Stimulated activated naive CD8-positive, alpha-beta T cell treated with anti-CD3 and anti-CD28 coated beads, Interleukin-15, Interleukin-2, amounts not matched to agents 100 ng/mL and 50 ng/mL, for 24 hours (primary cell): ENCODE results near the gene AGAP1.
"Not testable (repeated sequence)": the region's sequence is repeated elsewhere in the genome, so short reads cannot be mapped to it uniquely, and the experiment has no call there.

Experiments
- H3K27ac Mint-ChIP-seq: one replicate; pipeline ENCODE4 v1.8.0; 2021; ENCODE audit warnings: mild to moderate bottlenecking, mixed read lengths
- H3K27me3 Mint-ChIP-seq: one replicate; pipeline ENCODE4 v1.8.0; 2021; ENCODE audit warnings: mixed read lengths
- H3K36me3 Mint-ChIP-seq: one replicate; pipeline ENCODE4 v1.8.0; 2021; ENCODE audit warnings: low read depth, mixed read lengths
- H3K4me1 Mint-ChIP-seq: one replicate; pipeline ENCODE4 v1.8.0; 2021; ENCODE audit warnings: low read depth, mixed read lengths
- H3K4me3 Mint-ChIP-seq: one replicate; pipeline ENCODE4 v1.8.0; 2021; ENCODE audit warnings: mild to moderate bottlenecking, mixed read lengths
- H3K9me3 Mint-ChIP-seq: one replicate; pipeline ENCODE4 v1.8.0; 2021; ENCODE audit warnings: mixed read lengths

AGAP1 gene

GRCh38 chr2:235757640-235758039 is 263.8 kb downstream of the AGAP1 start:
- no peaks in the 10 kb centered on the region for H3K36me3 Mint-ChIP-seq
- no peaks in the 10 kb centered on the region for H3K27me3 Mint-ChIP-seq
- no peaks in the 10 kb centered on the region for H3K4me1 Mint-ChIP-seq
- no peak overlapping the region for H3K4me3 Mint-ChIP-seq
- no peaks in the 10 kb centered on the region for H3K9me3 Mint-ChIP-seq
- no peak overlapping the region for H3K27ac Mint-ChIP-seq

- Mint-ChIP-seq H3K4me3 (no peak overlapping the region), H3K4me1 (no peaks in the 10 kb centered on the region), H3K27ac (no peak overlapping the region), H3K27me3 (peaks cover 8% of the 10 kb centered on the region), H3K36me3 (no peaks in the 10 kb centered on the region), H3K9me3 (no peaks in the 10 kb centered on the region)
Observed at GRCh38 chr2:235762832-235763598, 269.2 kb downstream of the AGAP1 start.

DNA sequence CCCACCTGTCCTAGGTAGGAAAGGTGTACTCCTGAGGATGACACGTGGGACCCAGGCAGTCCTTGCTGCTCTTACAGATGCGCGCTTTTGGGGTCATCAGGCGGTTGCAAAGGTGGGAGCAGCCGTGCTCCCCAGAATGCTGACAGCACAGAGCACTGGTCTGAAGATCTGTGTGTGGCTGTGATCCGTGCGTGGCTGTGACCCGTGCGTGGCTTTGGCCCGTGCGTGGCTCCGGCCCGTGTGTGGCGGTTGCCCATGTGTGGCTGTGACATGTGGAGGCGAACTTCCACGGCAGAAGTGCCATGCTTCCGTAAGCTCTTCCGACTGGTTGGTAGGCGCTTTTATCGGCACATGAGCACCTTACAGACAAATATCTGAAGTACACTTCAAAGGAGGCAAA is 270.0 kb downstream of the AGAP1 start:
- H3K27ac Mint-ChIP-seq = no peak overlapping the region
- H3K4me3 Mint-ChIP-seq = no peak overlapping the region
- H3K27me3 Mint-ChIP-seq = peaks cover 12% of the 10 kb centered on the region
- no peaks in the 10 kb centered on the region for H3K36me3 Mint-ChIP-seq
- H3K4me1 Mint-ChIP-seq = no peaks in the 10 kb centered on the region
- no peaks in the 10 kb centered on the region for H3K9me3 Mint-ChIP-seq

DNA sequence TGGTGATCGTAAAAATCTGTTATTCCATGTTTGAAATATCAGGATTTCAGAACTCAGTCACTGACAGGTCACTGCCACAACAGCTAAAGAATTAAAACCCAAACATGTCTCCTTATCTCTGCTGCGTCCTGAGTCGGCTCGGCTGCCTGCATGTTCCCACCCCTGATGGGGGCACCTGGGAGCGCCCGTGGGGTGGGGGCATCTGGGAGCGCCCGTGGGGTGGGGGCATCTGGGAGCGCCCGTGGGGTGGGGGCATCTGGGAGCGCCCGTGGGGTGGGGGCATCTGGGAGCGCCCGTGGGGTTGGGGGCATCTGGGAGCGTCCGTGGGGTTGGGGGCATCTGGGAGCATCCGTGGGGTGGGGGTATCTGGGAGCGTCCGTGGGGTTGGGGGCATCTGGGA is 270.6 kb downstream of the AGAP1 start:
- not testable (repeated sequence) for H3K4me1 Mint-ChIP-seq, H3K4me3 Mint-ChIP-seq, H3K36me3 Mint-ChIP-seq, H3K27ac Mint-ChIP-seq, H3K9me3 Mint-ChIP-seq
- peaks cover 12% of the 10 kb centered on the region for H3K27me3 Mint-ChIP-seq

DNA sequence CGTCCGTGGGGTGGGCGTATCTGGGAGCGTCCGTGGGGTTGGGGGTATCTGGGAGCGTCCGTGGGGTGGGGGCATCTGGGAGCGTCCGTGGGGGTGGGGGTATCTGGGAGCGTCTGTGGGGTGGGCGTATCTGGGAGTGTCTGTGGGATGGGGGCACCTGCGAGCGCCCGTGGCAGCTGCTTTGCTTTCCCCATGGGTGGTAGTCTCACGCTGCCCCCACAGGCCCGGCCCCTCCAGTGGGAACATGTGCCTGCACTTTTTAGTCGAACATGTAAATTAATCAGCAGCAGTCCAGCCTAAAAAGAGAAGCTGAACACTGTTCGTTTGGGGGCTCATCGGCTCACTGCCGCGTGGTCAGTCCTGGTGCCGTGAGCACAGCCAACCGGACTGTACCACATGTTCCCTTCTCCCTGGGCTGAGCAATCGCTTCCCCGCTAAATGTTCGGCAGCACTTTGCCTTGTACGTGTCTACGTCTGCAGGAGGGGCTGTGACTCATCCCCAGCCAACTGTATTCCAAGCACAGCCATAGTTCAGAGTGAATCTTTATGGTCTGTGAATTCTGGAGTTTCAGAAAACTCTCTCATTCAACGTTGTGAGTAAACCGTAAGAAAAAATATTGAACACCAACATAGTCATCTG is 271.5 kb downstream of the AGAP1 start:
- Mint-ChIP-seq H3K4me1 (no peaks in the 10 kb centered on the region), H3K4me3 (no peak overlapping the region), H3K36me3 (no peaks in the 10 kb centered on the region), H3K27ac (no peak overlapping the region), H3K9me3 (no peaks in the 10 kb centered on the region), H3K27me3 (peaks cover 12% of the 10 kb centered on the region)

DNA sequence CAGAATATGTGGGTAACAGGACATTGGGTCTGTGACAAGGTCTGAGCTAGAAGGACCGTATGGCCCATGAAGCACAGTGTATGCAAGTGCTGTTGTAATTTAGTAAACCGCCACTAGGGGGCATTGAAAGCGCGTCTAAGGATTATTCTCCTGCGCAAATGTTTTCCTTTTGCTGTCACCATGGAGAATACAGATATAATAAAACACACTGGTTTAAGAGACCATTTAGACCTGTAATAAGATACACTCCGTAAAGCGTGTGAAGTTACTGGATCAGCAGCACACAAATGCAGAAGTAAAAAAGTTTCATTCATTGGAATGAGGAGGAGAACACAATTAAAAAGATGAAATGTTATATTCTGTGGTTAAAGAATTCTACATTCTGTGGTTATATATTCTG is 272.4 kb downstream of the AGAP1 start:
- no peaks in the 10 kb centered on the region for H3K4me1 Mint-ChIP-seq
- no peaks in the 10 kb centered on the region for H3K36me3 Mint-ChIP-seq
- H3K27ac Mint-ChIP-seq = no peak overlapping the region
- no peaks in the 10 kb centered on the region for H3K9me3 Mint-ChIP-seq
- no peak overlapping the region for H3K4me3 Mint-ChIP-seq
- H3K27me3 Mint-ChIP-seq = peaks cover 12% of the 10 kb centered on the region

DNA sequence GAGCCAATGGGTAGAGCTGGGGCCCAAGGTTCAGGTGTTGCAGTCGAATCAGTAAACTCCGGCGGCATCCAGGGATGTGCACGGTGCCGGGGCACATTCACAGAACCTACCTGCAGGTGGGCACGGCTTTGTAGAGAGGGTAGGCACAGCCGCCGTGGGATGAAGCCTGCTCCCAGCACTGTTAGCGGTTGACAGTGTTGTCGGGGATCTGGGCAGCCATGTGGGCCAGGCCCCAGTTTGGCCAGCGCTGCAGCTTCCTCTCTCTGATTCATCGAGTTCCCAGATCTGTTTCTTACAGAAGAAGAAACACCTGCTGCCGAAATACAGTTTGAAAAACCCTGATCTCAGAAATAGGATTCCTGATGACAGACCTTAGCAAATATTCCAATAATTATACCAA is 274.8 kb downstream of the AGAP1 start:
- Mint-ChIP-seq H3K9me3 (no peaks in the 10 kb centered on the region), H3K4me1 (no peaks in the 10 kb centered on the region), H3K27ac (no peak overlapping the region), H3K4me3 (no peak overlapping the region), H3K27me3 (peaks cover 8% of the 10 kb centered on the region), H3K36me3 (no peaks in the 10 kb centered on the region)

- Mint-ChIP-seq H3K4me3 (no peak overlapping the region), H3K36me3 (no peaks in the 10 kb centered on the region), H3K4me1 (no peaks in the 10 kb centered on the region), H3K27ac (no peak overlapping the region), H3K27me3 (peaks cover 8% of the 10 kb centered on the region), H3K9me3 (no peaks in the 10 kb centered on the region)
Observed at GRCh38 chr2:235769046-235769445, 275.2 kb downstream of the AGAP1 start.

DNA sequence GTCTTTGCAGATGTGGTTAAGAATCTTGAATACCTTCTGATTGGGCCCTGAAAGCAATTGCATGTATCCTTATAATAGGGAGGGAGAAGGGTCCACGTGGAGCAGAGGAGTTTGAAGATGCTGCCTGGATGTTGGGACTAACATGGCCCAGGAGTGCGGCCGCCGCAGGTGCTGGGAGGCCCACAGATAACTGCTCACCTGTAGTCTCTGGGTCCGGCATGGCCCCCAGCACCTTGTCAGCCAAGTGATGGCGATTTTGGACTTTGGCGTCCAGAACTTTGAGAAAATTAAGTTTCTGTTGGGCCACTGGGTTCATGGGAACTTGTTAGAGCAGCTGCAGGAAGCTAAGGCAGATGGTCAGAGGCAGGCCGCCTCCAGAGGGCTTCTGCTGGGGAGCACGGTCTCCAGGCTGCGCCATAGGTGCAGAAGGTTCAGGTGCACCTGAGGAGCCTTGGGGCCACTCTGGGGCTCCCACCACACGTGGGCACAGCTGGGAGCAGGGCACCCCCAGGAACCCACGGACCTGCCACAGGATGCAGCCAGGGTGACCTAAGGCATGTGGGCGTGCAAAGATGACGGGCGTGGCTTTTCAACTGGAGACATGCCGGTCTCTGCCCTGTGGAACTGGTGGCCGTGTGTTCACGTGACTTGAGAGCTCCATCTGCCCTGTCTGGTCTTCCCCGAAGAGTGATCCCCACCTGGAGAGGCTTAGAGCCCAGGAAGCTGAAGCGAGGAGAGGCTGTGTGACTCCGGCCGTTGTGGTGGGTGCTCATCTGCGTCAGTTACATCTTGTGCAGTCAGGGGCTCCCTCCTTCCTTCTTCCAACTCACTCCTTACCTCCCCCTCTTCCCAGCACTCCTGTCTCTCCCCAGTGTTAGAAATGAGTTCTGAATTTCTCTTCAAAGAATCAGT is 277.3 kb downstream of the AGAP1 start:
- H3K36me3 Mint-ChIP-seq = no peaks in the 10 kb centered on the region
- no peak overlapping the region for H3K4me3 Mint-ChIP-seq
- no peaks in the 10 kb centered on the region for H3K4me1 Mint-ChIP-seq
- no peaks in the 10 kb centered on the region for H3K9me3 Mint-ChIP-seq
- H3K27me3 Mint-ChIP-seq = peaks cover 12% of the 10 kb centered on the region
- no peak overlapping the region for H3K27ac Mint-ChIP-seq

GRCh38 chr2:235773188-235773928 is 279.5 kb downstream of the AGAP1 start:
- Mint-ChIP-seq H3K4me1 (no peaks in the 10 kb centered on the region), H3K4me3 (no peak overlapping the region), H3K27ac (no peak overlapping the region), H3K27me3 (peaks cover 12% of the 10 kb centered on the region), H3K36me3 (no peaks in the 10 kb centered on the region), H3K9me3 (no peaks in the 10 kb centered on the region)

GRCh38 chr2:235774153-235774870 is 280.5 kb downstream of the AGAP1 start:
- Mint-ChIP-seq H3K4me1 (no peaks in the 10 kb centered on the region), H3K27ac (no peak overlapping the region), H3K36me3 (no peaks in the 10 kb centered on the region), H3K9me3 (no peaks in the 10 kb centered on the region), H3K27me3 (peaks cover 19% of the 10 kb centered on the region), H3K4me3 (no peak overlapping the region)

- peaks cover 26% of the 10 kb centered on the region for H3K27me3 Mint-ChIP-seq
- no peaks in the 10 kb centered on the region for H3K9me3 Mint-ChIP-seq
- H3K27ac Mint-ChIP-seq = no peak overlapping the region
- H3K4me3 Mint-ChIP-seq = no peak overlapping the region
- H3K36me3 Mint-ChIP-seq = no peaks in the 10 kb centered on the region
- no peaks in the 10 kb centered on the region for H3K4me1 Mint-ChIP-seq
Observed at GRCh38 chr2:235776531-235776930, 282.7 kb downstream of the AGAP1 start.

DNA sequence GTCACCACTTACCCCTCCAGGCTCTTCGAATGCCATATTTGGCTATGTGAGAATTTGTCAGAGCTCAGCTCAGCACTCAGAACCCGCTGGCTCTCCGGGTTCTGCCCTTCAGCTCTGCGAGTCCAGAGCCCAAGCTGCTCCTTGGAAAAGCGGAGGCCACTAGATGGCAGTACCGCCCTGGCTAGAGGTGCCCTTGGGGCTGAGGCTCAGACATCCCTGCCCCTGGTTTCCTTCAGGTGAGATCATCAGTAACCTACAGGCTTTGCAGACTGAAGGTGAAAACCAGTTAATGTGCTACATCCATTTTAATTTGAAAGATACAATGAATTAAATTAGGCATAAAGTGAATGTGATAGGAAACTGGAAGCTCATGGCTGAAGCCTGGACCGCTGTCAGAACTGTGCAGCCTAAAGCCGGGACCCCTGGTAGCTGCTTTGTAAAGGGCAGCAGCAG is 285.6 kb downstream of the AGAP1 start:
- H3K27me3 Mint-ChIP-seq = peaks cover 31% of the 10 kb centered on the region
- H3K27ac Mint-ChIP-seq = no peak overlapping the region
- H3K4me3 Mint-ChIP-seq = no peak overlapping the region
- H3K4me1 Mint-ChIP-seq = no peaks in the 10 kb centered on the region
- H3K9me3 Mint-ChIP-seq = no peaks in the 10 kb centered on the region
- H3K36me3 Mint-ChIP-seq = no peaks in the 10 kb centered on the region

DNA sequence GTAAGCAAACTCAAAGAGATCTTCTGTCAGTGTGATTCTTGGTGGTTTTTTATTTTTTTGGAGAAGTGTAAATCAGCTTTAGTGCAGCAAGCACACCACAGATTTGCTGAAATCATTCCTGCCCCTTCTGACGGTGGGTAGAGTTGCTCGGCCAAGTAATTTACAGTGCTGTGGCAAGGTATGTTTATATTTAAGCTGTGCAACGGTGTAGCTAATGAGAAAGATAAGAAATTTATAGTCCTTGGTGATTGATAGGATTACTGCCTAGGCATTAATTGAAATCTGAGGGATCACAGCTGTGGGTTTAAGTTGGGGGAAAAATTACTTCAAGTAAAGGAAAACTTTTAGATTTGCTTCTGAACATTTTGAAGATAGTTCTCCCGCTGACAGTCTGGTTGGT is 286.6 kb downstream of the AGAP1 start:
- no peaks in the 10 kb centered on the region for H3K4me1 Mint-ChIP-seq
- H3K36me3 Mint-ChIP-seq = no peaks in the 10 kb centered on the region
- H3K9me3 Mint-ChIP-seq = no peaks in the 10 kb centered on the region
- no peak overlapping the region for H3K4me3 Mint-ChIP-seq
- peaks cover 31% of the 10 kb centered on the region for H3K27me3 Mint-ChIP-seq
- no peak overlapping the region for H3K27ac Mint-ChIP-seq
